K562 (cell line): ENCODE measurements around the gene ACADM. TPM values are rescaled to one million over a fixed set of nuclear protein-coding genes. Genes with fewer than 3 reads are reported as not detected.

Experiments used
- CLOCK ChIP-seq: fragments of 250-450 bp; sonication (Bioruptor Pico); IDR thresholded peaks from 2 replicates; pipeline ENCODE4 v1.4.0; 2020; ENCODE audit warnings: mild to moderate bottlenecking, moderate library complexity, borderline replicate concordance
- FUS ChIP-seq: fragments of 200-400 bp; formaldehyde crosslinking; optimal IDR thresholded peaks from 2 replicates; pipeline ENCODE3; 2017; ENCODE audit warnings: low read depth, low read length
- GATA2 ChIP-seq: sonication (generic); formaldehyde crosslinking; IDR thresholded peaks from 2 replicates; pipeline ENCODE4 v1.4.0; 2020; ENCODE audit warnings: mild to moderate bottlenecking, missing genetic modification reagents
- GTF2A2 ChIP-seq: IDR thresholded peaks from 2 replicates; pipeline ENCODE4 v1.6.1; 2016; ENCODE audit warnings: mild to moderate bottlenecking, missing genetic modification characterization, missing compliant biosample characterization
- HOXB6 ChIP-seq: fragments of 250-450 bp; sonication (Bioruptor Pico); IDR thresholded peaks from 2 replicates; pipeline ENCODE4 v1.5.1; 2022; ENCODE audit warnings: mild to moderate bottlenecking, borderline replicate concordance
- MXI1 ChIP-seq: IDR thresholded peaks from 2 replicates; pipeline ENCODE4 v1.6.1; 2011; ENCODE audit warnings: low read depth, mild to moderate bottlenecking, improper control_type of control experiment, low read length
- NRF1 ChIP-seq, 2 experiments: fragments of 450-650 bp; IDR thresholded peaks in 1 of 2; conservative IDR thresholded peaks in 1 of 2; 2 replicates each; pipeline ENCODE4 v1.6.1; 2014; ENCODE audit warnings: mild to moderate bottlenecking in 2 of 2
- NUFIP1 ChIP-seq: fragments of 450-650 bp; IDR thresholded peaks from 2 replicates; pipeline ENCODE4 v1.6.1; 2018; ENCODE audit not compliant: partially characterized antibody
- POLR3G ChIP-seq: IDR thresholded peaks from 2 replicates; pipeline ENCODE4 v1.6.1; 2011; ENCODE audit not compliant: insufficient read length, insufficient replicate concordance; ENCODE audit errors: extremely low read depth
- SAFB2 ChIP-seq: fragments of 200-400 bp; formaldehyde crosslinking; IDR thresholded peaks from 2 replicates; pipeline ENCODE4 v1.6.1; 2018; ENCODE audit warnings: borderline replicate concordance, low read length, low read depth, moderate library complexity; ENCODE audit not compliant: severe bottlenecking
- TCF3 ChIP-seq: sonication (generic); formaldehyde crosslinking; IDR thresholded peaks from 2 replicates; pipeline ENCODE4 v1.4.0; 2020; ENCODE audit warnings: mild to moderate bottlenecking, missing genetic modification reagents
- YY1 ChIP-seq, 3 experiments: IDR thresholded peaks; 2 replicates each; pipeline ENCODE4 v1.6.1; 2011; ENCODE audit warnings: low read length in 2 of 3, mild to moderate bottlenecking in 2 of 3, moderate library complexity in 2 of 3, borderline replicate concordance in 1 of 3, control low read depth in 1 of 3, low read depth in 1 of 3; ENCODE audit not compliant: insufficient read depth in 3 of 3, insufficient replicate concordance in 2 of 3, control insufficient read depth in 1 of 3, insufficient read length in 1 of 3; ENCODE audit errors: extremely low read depth in 1 of 3
- ZBED1 ChIP-seq: IDR thresholded peaks from 2 replicates; pipeline ENCODE4 v1.6.1; 2014
- ZBTB1 ChIP-seq: sonication (generic); formaldehyde crosslinking; IDR thresholded peaks from 2 replicates; pipeline ENCODE4 v1.8.1; 2023; ENCODE audit warnings: missing genetic modification reagents, low read depth, mild to moderate bottlenecking, borderline replicate concordance
- ZFP91 ChIP-seq: sonication (generic); formaldehyde crosslinking; IDR thresholded peaks from 2 replicates; pipeline ENCODE4 v1.8.0; 2022; ENCODE audit warnings: mild to moderate bottlenecking, missing genetic modification reagents
- ZFX ChIP-seq: sonication (generic); formaldehyde crosslinking; IDR thresholded peaks from 2 replicates; pipeline ENCODE4 v1.8.0; 2022; ENCODE audit warnings: mild to moderate bottlenecking, missing genetic modification reagents, moderate library complexity
- ZNF212 ChIP-seq: fragments of 450-650 bp; formaldehyde crosslinking; IDR thresholded peaks from 2 replicates; pipeline ENCODE4 v1.4.0; 2020; ENCODE audit warnings: mild to moderate bottlenecking
- ZNF3 ChIP-seq: fragments of 250-450 bp; sonication (Bioruptor Pico); IDR thresholded peaks from 2 replicates; pipeline ENCODE4 v1.5.0; 2021; ENCODE audit warnings: mild to moderate bottlenecking, moderate library complexity
- ZNF384 ChIP-seq: IDR thresholded peaks from 2 replicates; pipeline ENCODE4 v1.6.1; 2012; ENCODE audit warnings: low read depth, low read length, improper control_type of control experiment
- polyA plus RNA-seq, 8 experiments: library from polyadenylated mRNA; depleted of rRNA in 4 of 8; stranded (reverse) in 5 of 8; unstranded in 3 of 8; fragments of >200 nt; fragmentation: Nextera tagmentation in 2 of 8; fragmentation: Illumina TruSeq in 1 of 8; extraction: Ambion mirVana in 2 of 8; extraction: Trizol in 1 of 8; gene quantifications; 2 replicates each; pipeline versions ENCODE4 v1.2.1 to v1.2.3, GENCODE V29; 2011 to 2014; ENCODE audit warnings: inconsistent platforms in 1 of 8, missing spikeins in 1 of 8
- total RNA-seq, 7 experiments: library from RNA; depleted of rRNA in 6 of 7; stranded (reverse); fragments of >200 nt in 6 of 7; fragmentation: Illumina TruSeq in 2 of 7; extraction: Trizol in 2 of 7; gene quantifications; 2 replicates each; pipeline versions ENCODE4 v1.2.1 to v1.2.3, GENCODE V29; 2011 to 2021; ENCODE audit warnings: low replicate concordance in 1 of 7

ACADM gene
- total and polyA plus RNA-seq, 9 of the 15 experiments (the other 6 are each of a cell fraction or from before 2014, with no cell fraction given): 82.5 to 156 (median 123) TPM

- peak; percentile 23; the same call in 1 of the 2 replicates for TF ChIP-seq ZFP91 (CRISPR knock-in tag)
- TF ChIP-seq HOXB6: no peak
- 0 out of 2 replicates have a peak, but pooled peaks have one; percentile 54 for TF ChIP-seq MXI1
- no peak for TF ChIP-seq ZNF384
- peak; percentile 84 for TF ChIP-seq ZNF212
- peak; percentile 97 to 98 for TF ChIP-seq NRF1 (conservative IDR thresholded peaks at IDR 0.05 in 1 of 2, IDR thresholded peaks at IDR 0.05 in 1 of 2)
- TF ChIP-seq SAFB2: no peak
- TF ChIP-seq TCF3 (CRISPR knock-in tag): no peak
- TF ChIP-seq ZFX (CRISPR knock-in tag): no peak
- no peak for TF ChIP-seq GTF2A2 (tag)
- TF ChIP-seq FUS: peak; percentile 57
- no peak for TF ChIP-seq ZBTB1 (CRISPR knock-in tag)
- no peak for TF ChIP-seq NUFIP1
- no peak for TF ChIP-seq YY1 (IDR thresholded peaks at IDR 0.05; ENCODE audit: borderline replicate concordance in 1 of 3, control insufficient read depth in 1 of 3, extremely low read depth in 1 of 3, insufficient read depth in 3 of 3, insufficient read length in 1 of 3, insufficient replicate concordance in 2 of 3, low read depth in 1 of 3, low read length in 2 of 3)
- no peak for TF ChIP-seq GATA2 (CRISPR knock-in tag)
- TF ChIP-seq POLR3G: no peak
- no peak for TF ChIP-seq CLOCK (CRISPR knock-in tag)
- peak; percentile 91 for TF ChIP-seq ZBED1
- no peak for TF ChIP-seq ZNF3 (CRISPR knock-in tag)
Observed at GRCh38 chr1:75796376-75797272, 72.1 kb downstream of the ACADM start, which contains the start of gene MSH4 (continued).
